MCF 10A (cell line): ENCODE data around the gene MAGEA9B. TPM values are rescaled to one million over a fixed set of nuclear protein-coding genes. Genes with fewer than 3 reads are reported as not detected.
"Not testable (repeated sequence)": the region's sequence is repeated elsewhere in the genome, so short reads cannot be mapped to it uniquely, and the experiment has no call there.

ENCODE experiments used
- BruUV-seq: library from RNA; stranded (reverse); fragments of 400-500 nt; replicated peaks from 2 replicates; lab custom pipeline; 2021; lab: Mats Ljungman, UMichigan
- CTCF ChIA-PET: fragments of 300-600 bp; sonication (Branson Sonifier 250); formaldehyde crosslinking; extraction: SDS; loops from one replicate; lab custom pipeline; 2021; ENCODE audit warnings: antibody characterized with exemption, inconsistent platforms; lab: Yijun Ruan, JAX
- POLR2A ChIA-PET: fragments of 300-600, 350-650 bp; sonication (Branson Sonifier 250); formaldehyde crosslinking; extraction: SDS; loops from one replicate; lab custom pipeline; 2020; ENCODE audit warnings: antibody characterized with exemption, inconsistent platforms; lab: Yijun Ruan, JAX
- DNase-seq: peaks from one replicate; pipeline ENCODE4 v3.0.0-alpha.2; 2018; ENCODE audit not compliant: unreplicated experiment
- H3K27ac Mint-ChIP-seq: one replicate; pipeline ENCODE4 v1.8.0; 2022; ENCODE audit warnings: mild to moderate bottlenecking, low read depth, mixed read lengths; ENCODE audit not compliant: unreplicated experiment
- H3K27me3 Mint-ChIP-seq: one replicate; pipeline ENCODE4 v1.8.0; 2022; ENCODE audit warnings: mixed read lengths; ENCODE audit not compliant: insufficient read depth, unreplicated experiment
- H3K36me3 Mint-ChIP-seq: one replicate; pipeline ENCODE4 v1.8.0; 2022; ENCODE audit warnings: mild to moderate bottlenecking, moderate library complexity, mixed read lengths; ENCODE audit not compliant: insufficient read depth, unreplicated experiment
- H3K4me1 Mint-ChIP-seq: one replicate; pipeline ENCODE4 v1.8.0; 2022; ENCODE audit warnings: mixed read lengths; ENCODE audit not compliant: insufficient read depth, unreplicated experiment
- H3K4me3 Mint-ChIP-seq: one replicate; pipeline ENCODE4 v1.8.0; 2022; ENCODE audit warnings: mild to moderate bottlenecking, moderate library complexity, mixed read lengths; ENCODE audit not compliant: unreplicated experiment
- H3K9me3 Mint-ChIP-seq: one replicate; pipeline ENCODE4 v1.8.0; 2022; ENCODE audit warnings: mixed read lengths; ENCODE audit not compliant: unreplicated experiment
- CTCF ChIP-seq: fragments of 200-600 bp; IDR thresholded peaks from one replicate; pipeline ENCODE4 v1.8.0; 2022; ENCODE audit warnings: antibody characterized with exemption, mild to moderate bottlenecking; ENCODE audit not compliant: unreplicated experiment
- intact Hi-C: fragments of 100-400 bp; cut with micrococcal nuclease; formaldehyde crosslinking; loops from 2 replicates; pipeline ENCODE4 v1.14.1; 2022
- total RNA-seq: library from RNA; stranded (reverse); gene quantifications from 2 replicates; pipeline ENCODE4 v1.2.3, GENCODE V29; 2022

Gene MAGEA9B
- total RNA-seq, 1 experiment from 2014 or later = not detected

- POLR2A ChIA-PET = no interaction called here
- no peak for TF ChIP-seq CTCF
- Mint-ChIP-seq H3K9me3 (peaks cover 7% of the 10 kb centered on the region), H3K4me1 (peaks cover 9% of the 10 kb centered on the region), H3K36me3 (no peaks in the 10 kb centered on the region), H3K27ac (no peak overlapping the region), H3K27me3 (no peaks in the 10 kb centered on the region), H3K4me3 (peak overlapping the region; percentile 91)
- no peak for DNase-seq
- CTCF ChIA-PET = no interaction called here
- TSS peak; percentile 27 for BruUV-seq
- intact Hi-C loops = no loop called here
Measured at GRCh38 chrX:149629730-149630387, 42.6 kb upstream of the MAGEA9B start.

GRCh38 chrX:149628768-149629167 lies 41.5 kb upstream of the MAGEA9B start:
- no peaks in the 10 kb centered on the region for H3K36me3 Mint-ChIP-seq
- ChIA-PET POLR2A (interaction anchor here (0.6 to 1.6 kb wide), 2 partner anchors 22 to 88 kb away, joined by 3 to 5 read pairs; partner anchors contain the start of gene EOLA1), CTCF (interaction anchor here (0.6 kb wide), 1 partner anchor 1098 kb away, joined by 3 read pairs; no protein-coding TSS in a partner anchor)
- peaks cover 9% of the 10 kb centered on the region for H3K4me1 Mint-ChIP-seq
- H3K27me3 Mint-ChIP-seq = no peaks in the 10 kb centered on the region
- H3K27ac Mint-ChIP-seq = no peak overlapping the region
- no peak overlapping the region for H3K4me3 Mint-ChIP-seq
- TF ChIP-seq CTCF = no peak
- intact Hi-C loops = no loop called here
- DNase-seq = no peak
- no TSS peak for BruUV-seq
- H3K9me3 Mint-ChIP-seq = peaks cover 7% of the 10 kb centered on the region

GRCh38 chrX:149628280-149628679 lies 41.0 kb upstream of the MAGEA9B start:
- intact Hi-C loops = no loop called here
- Mint-ChIP-seq H3K9me3 (peaks cover 7% of the 10 kb centered on the region), H3K4me1 (peaks cover 9% of the 10 kb centered on the region), H3K36me3 (no peaks in the 10 kb centered on the region), H3K27me3 (no peaks in the 10 kb centered on the region), H3K27ac (peak overlapping the region; percentile 4), H3K4me3 (no peak overlapping the region)
- ChIA-PET CTCF (interaction anchor here (0.6 to 0.7 kb wide), 2 partner anchors 272 to 1098 kb away, joined by 3 read pairs; no protein-coding TSS in a partner anchor), POLR2A (interaction anchor here (1.6 kb wide), 1 partner anchor 87 kb away, joined by 5 read pairs; the partner anchor contains the start of gene EOLA1)
- TF ChIP-seq CTCF = no peak
- peak; percentile 63 for DNase-seq
- no TSS peak for BruUV-seq

GRCh38 chrX:149626829-149627228 lies 39.6 kb upstream of the MAGEA9B start:
- POLR2A ChIA-PET, H3K9me3 Mint-ChIP-seq, BruUV-seq, H3K27me3 Mint-ChIP-seq, H3K4me1 Mint-ChIP-seq, intact Hi-C loops, DNase-seq, H3K27ac Mint-ChIP-seq, H3K36me3 Mint-ChIP-seq, H3K4me3 Mint-ChIP-seq: not testable (repeated sequence)
- CTCF ChIA-PET = interaction anchor here (0.6 kb wide), 1 partner anchor 1091 kb away, joined by 3 read pairs; no protein-coding TSS in a partner anchor

GRCh38 chrX:149619662-149620061 lies 32.4 kb upstream of the MAGEA9B start:
- POLR2A ChIA-PET, H3K36me3 Mint-ChIP-seq, H3K27ac Mint-ChIP-seq, BruUV-seq, DNase-seq, CTCF ChIA-PET, H3K4me1 Mint-ChIP-seq, H3K9me3 Mint-ChIP-seq, H3K27me3 Mint-ChIP-seq, intact Hi-C loops, H3K4me3 Mint-ChIP-seq: not testable (repeated sequence)
